Hepatic stellate cell (primary cell): Measurements from ENCODE around the gene SPR.

Experiments used
- DNase-seq: peaks from one replicate; pipeline ENCODE4 v3.0.0; 2011; ENCODE audit warnings: low spot score

Gene SPR

GRCh38 chr2:72887032-72887739, at the start of gene SPR:
TSS of gene SPR (plus strand) at chr2:72887408. CDS start at chr2:72887433, 25 bp downstream.
- DNase-seq: peak; percentile 67

GRCh38 chr2:72840066-72840465, 47.1 kb upstream of the SPR start:
- no peak for DNase-seq

- no peak for DNase-seq
Measured at GRCh38 chr2:72841462-72842125, 45.6 kb upstream of the SPR start.

- no peak for DNase-seq
Measured at GRCh38 chr2:72843301-72843700, 43.9 kb upstream of the SPR start.

GRCh38 chr2:72846171-72847095, 40.8 kb upstream of the SPR start:
- no peak for DNase-seq

- no peak for DNase-seq
Measured at GRCh38 chr2:72847534-72848315, 39.5 kb upstream of the SPR start.

GRCh38 chr2:72848436-72849137, 38.6 kb upstream of the SPR start:
- no peak for DNase-seq

- no peak for DNase-seq
Measured at GRCh38 chr2:72849138-72849462, 38.1 kb upstream of the SPR start.

GRCh38 chr2:72851333-72851732, 35.9 kb upstream of the SPR start:
- no peak for DNase-seq

- peak; percentile 47 for DNase-seq
Measured at GRCh38 chr2:72859831-72860262, 27.4 kb upstream of the SPR start.

- peak; percentile 93 for DNase-seq
Measured at GRCh38 chr2:72862239-72862988, 24.8 kb upstream of the SPR start.

GRCh38 chr2:72863046-72863445, 24.2 kb upstream of the SPR start:
- no peak for DNase-seq

- peak; percentile 33 for DNase-seq
Measured at GRCh38 chr2:72864500-72864899, 22.7 kb upstream of the SPR start.

GRCh38 chr2:72871060-72871459, 16.1 kb upstream of the SPR start:
- DNase-seq: no peak

- DNase-seq: no peak
Measured at GRCh38 chr2:72871880-72872279, 15.3 kb upstream of the SPR start.

- DNase-seq: peak; percentile 38
Measured at GRCh38 chr2:72883356-72883962, 3.7 kb upstream of the SPR start.

- no peak for DNase-seq
Measured at GRCh38 chr2:72886505-72887031, 640 bp upstream of the SPR start.

GRCh38 chr2:72887740-72888437, 681 bp downstream of the SPR start:
- peak; percentile 86 for DNase-seq
